ENCODE results near the gene FHIT.

DNA sequence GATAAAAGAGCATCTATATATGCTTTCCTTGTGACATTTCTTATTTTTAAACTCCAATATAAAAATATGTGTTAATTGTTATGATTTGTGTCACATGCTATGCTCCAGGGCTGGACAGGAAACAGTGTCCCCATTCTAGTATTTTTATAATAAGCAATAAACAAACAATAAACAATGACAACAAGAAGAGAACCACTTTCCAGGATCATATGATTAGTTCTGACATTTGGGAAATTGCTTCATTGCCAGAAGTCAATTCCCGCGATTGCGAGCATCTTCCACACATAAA lies 260.9 kb downstream of the FHIT start:
- TF ChIP-seq, protein P1, sequence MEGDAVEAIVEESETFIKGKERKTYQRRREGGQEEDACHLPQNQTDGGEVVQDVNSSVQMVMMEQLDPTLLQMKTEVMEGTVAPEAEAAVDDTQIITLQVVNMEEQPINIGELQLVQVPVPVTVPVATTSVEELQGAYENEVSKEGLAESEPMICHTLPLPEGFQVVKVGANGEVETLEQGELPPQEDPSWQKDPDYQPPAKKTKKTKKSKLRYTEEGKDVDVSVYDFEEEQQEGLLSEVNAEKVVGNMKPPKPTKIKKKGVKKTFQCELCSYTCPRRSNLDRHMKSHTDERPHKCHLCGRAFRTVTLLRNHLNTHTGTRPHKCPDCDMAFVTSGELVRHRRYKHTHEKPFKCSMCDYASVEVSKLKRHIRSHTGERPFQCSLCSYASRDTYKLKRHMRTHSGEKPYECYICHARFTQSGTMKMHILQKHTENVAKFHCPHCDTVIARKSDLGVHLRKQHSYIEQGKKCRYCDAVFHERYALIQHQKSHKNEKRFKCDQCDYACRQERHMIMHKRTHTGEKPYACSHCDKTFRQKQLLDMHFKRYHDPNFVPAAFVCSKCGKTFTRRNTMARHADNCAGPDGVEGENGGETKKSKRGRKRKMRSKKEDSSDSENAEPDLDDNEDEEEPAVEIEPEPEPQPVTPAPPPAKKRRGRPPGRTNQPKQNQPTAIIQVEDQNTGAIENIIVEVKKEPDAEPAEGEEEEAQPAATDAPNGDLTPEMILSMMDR (IDR thresholded peaks at IDR 0.05) = no peak
- TF ChIP-seq POLR2AphosphoS5 (IDR thresholded peaks at IDR 0.05) = no peak
